Caco-2 (cell line): ENCODE data around the gene SLC16A1. TPM values are rescaled to one million over a fixed set of nuclear protein-coding genes. Genes with fewer than 3 reads are reported as not detected.

Source experiments
- Bru-seq: library from RNA; stranded (reverse); fragments of 400-500 nt; gene quantifications from one replicate; lab custom pipeline; 2021; lab: Mats Ljungman, UMichigan
- BruChase-seq, 2 experiments: library from RNA; stranded (reverse); fragments of 400-500 nt; gene quantifications; one replicate each; lab custom pipeline; 2021; lab: Mats Ljungman, UMichigan
- BruUV-seq: library from RNA; stranded (reverse); fragments of 400-500 nt; replicated peaks from 2 replicates; lab custom pipeline; 2021; lab: Mats Ljungman, UMichigan
- CTCF ChIA-PET: fragments of 300-600 bp; sonication (Branson Sonifier 250); formaldehyde crosslinking; loops from one replicate; lab custom pipeline; 2022; ENCODE audit warnings: antibody characterized with exemption; lab: Charles Lee
- POLR2A ChIA-PET: fragments of 300-600 bp; sonication (Branson Sonifier 250); formaldehyde crosslinking; loops from one replicate; lab custom pipeline; 2022; ENCODE audit warnings: antibody characterized with exemption; lab: Charles Lee
- DNase-seq, 2 experiments: peaks; one replicate each; pipeline versions ENCODE4 v3.0.0 to v3.0.0-alpha.2; 2020 to 2022
- H3K27me3 ChIP-seq: replicated peaks from 2 replicates; pipeline ENCODE4 v1.6.0; 2011; ENCODE audit warnings: low read length; ENCODE audit not compliant: control insufficient read depth, insufficient read depth
- H3K36me3 ChIP-seq: 2 replicates; pipeline ENCODE4 v1.5.1; 2011; ENCODE audit warnings: low read length; ENCODE audit not compliant: control insufficient read depth, insufficient read depth
- H3K4me1 ChIP-seq: fragments of 250-450 bp; sonication (Bioruptor Pico); 2 replicates; pipeline ENCODE4 v1.5.1; 2020; ENCODE audit warnings: mild to moderate bottlenecking
- H3K4me3 ChIP-seq: 2 replicates; pipeline ENCODE4 v1.5.1; 2011; ENCODE audit warnings: low read depth, mild to moderate bottlenecking, control low read depth, low read length
- H3K9me3 ChIP-seq: fragments of 250-450 bp; sonication (Bioruptor Pico); 2 replicates; pipeline ENCODE4 v1.5.1; 2020; ENCODE audit warnings: mild to moderate bottlenecking, moderate library complexity
- H3K27ac Mint-ChIP-seq: one replicate; pipeline ENCODE4 v1.8.0; 2022; ENCODE audit warnings: mixed read lengths; ENCODE audit not compliant: unreplicated experiment
- H3K27me3 Mint-ChIP-seq: one replicate; pipeline ENCODE4 v1.8.0; 2022; ENCODE audit warnings: mixed read lengths; ENCODE audit not compliant: insufficient read depth, unreplicated experiment
- H3K36me3 Mint-ChIP-seq: one replicate; pipeline ENCODE4 v1.8.0; 2022; ENCODE audit warnings: mild to moderate bottlenecking, mixed read lengths; ENCODE audit not compliant: insufficient read depth, unreplicated experiment
- H3K4me1 Mint-ChIP-seq: one replicate; pipeline ENCODE4 v1.8.0; 2022; ENCODE audit warnings: low read depth, mixed read lengths; ENCODE audit not compliant: unreplicated experiment
- H3K4me3 Mint-ChIP-seq: one replicate; pipeline ENCODE4 v1.8.0; 2022; ENCODE audit warnings: mild to moderate bottlenecking, moderate library complexity, mixed read lengths; ENCODE audit not compliant: unreplicated experiment
- H3K9me3 Mint-ChIP-seq: one replicate; pipeline ENCODE4 v1.8.0; 2022; ENCODE audit warnings: mixed read lengths; ENCODE audit not compliant: unreplicated experiment
- CTCF ChIP-seq, 2 experiments: fragments of 200-600 bp in 1 of 2; IDR thresholded peaks; 1 replicate in 1 of 2; 2 replicates in 1 of 2; pipeline versions ENCODE4 v1.5.1 to v1.8.0; 2011 to 2022; ENCODE audit warnings: antibody characterized with exemption in 1 of 2, control low read depth in 1 of 2, inconsistent platforms in 1 of 2, low read depth in 1 of 2, low read length in 1 of 2, mild to moderate bottlenecking in 1 of 2, moderate library complexity in 1 of 2; ENCODE audit not compliant: insufficient read depth in 1 of 2, severe bottlenecking in 1 of 2, unreplicated experiment in 1 of 2
- intact Hi-C: fragments of 100-400 bp; cut with micrococcal nuclease; formaldehyde crosslinking; loops from one replicate; pipeline ENCODE4 v1.10.0; 2022; ENCODE audit not compliant: unreplicated experiment
- long read RNA-seq: library from polyadenylated mRNA; stranded (forward); transcript quantifications from one replicate; pipeline ENCODE4 v2.0.0, GENCODE V29; 2022
- total RNA-seq: library from RNA; stranded (reverse); gene quantifications from 2 replicates; pipeline ENCODE4 v1.2.3, GENCODE V29; 2022

Gene SLC16A1
- 104 and 107 TPM in 2 replicates for total RNA-seq
- percentile 87 among the genes with signal in this experiment for Bru-seq, nascent RNA
- BruChase-seq, experiment 1, labeled RNA remaining after a 2-hour chase = percentile 93 among the genes with signal in this experiment
- percentile 97 among the genes with signal in this experiment for BruChase-seq, experiment 2, labeled RNA remaining after a 6-hour chase
- long read RNA-seq, transcript SLC16A1-201 (5 exons, 3,910 nt) = major isoform, 82 of 120 reads
- long read RNA-seq, partial matches to known transcripts = 20 of 120 reads
- long read RNA-seq, other reads (novel, unspliced or antisense) = 17 of 120 reads

- peak within 1 kb of the TSS; percentile 87 for H3K27ac Mint-ChIP-seq
- Histone ChIP-seq H3K36me3 (no peaks in the 10 kb centered on the region), H3K4me3 (peak within 1 kb of the TSS; percentile 69), H3K27me3 (no peaks in the 10 kb centered on the region), H3K4me1 (peaks cover 24% of the 10 kb centered on the region), H3K9me3 (no peaks in the 10 kb centered on the region)
- peak within 1 kb of the TSS; percentile 89 for H3K4me3 Mint-ChIP-seq
- peaks cover 20% of the 10 kb centered on the region for H3K4me1 Mint-ChIP-seq
- peak; percentile 90 to 92 for DNase-seq
- ChIA-PET POLR2A (interaction anchor here (0.6 to 1.3 kb wide), 16 partner anchors 18 to 257 kb away, joined by 3 to 12 read pairs (median 4); partner anchors contain the start of gene LRIG2), CTCF (interaction anchor here (0.6 to 1.3 kb wide), 5 partner anchors 85 to 239 kb away, joined by 3 to 17 read pairs (median 4); partner anchors contain the start of gene LRIG2)
- TF ChIP-seq CTCF (IDR thresholded peaks at IDR 0.05; ENCODE audit: insufficient read depth in 1 of 2, low read depth in 1 of 2, low read length in 1 of 2, severe bottlenecking in 1 of 2, unreplicated experiment in 1 of 2) = no peak
- no TSS peak for BruUV-seq
- H3K27me3 Mint-ChIP-seq = no peaks in the 10 kb centered on the region
- peaks cover 31% of the 10 kb centered on the region for H3K36me3 Mint-ChIP-seq
- intact Hi-C loops = loop anchor here (1.0 to 2.0 kb wide), 5 partner anchors 19 to 240 kb away; no protein-coding TSS in a partner anchor
- no peaks in the 10 kb centered on the region for H3K9me3 Mint-ChIP-seq
These were observed at the start of gene SLC16A1 for GRCh38 chr1:112955773-112956543. TSS of gene SLC16A1 (minus strand) at chr1:112956196. CDS start at chr1:112929308, 26,888 bp downstream.

GRCh38 chr1:113003751-113004690 is 48.0 kb upstream of the SLC16A1 start:
- Mint-ChIP-seq H3K36me3 (no peaks in the 10 kb centered on the region), H3K27ac (no peak overlapping the region), H3K9me3 (no peaks in the 10 kb centered on the region), H3K4me3 (no peak overlapping the region), H3K27me3 (no peaks in the 10 kb centered on the region), H3K4me1 (no peaks in the 10 kb centered on the region)
- BruUV-seq = no TSS peak
- intact Hi-C loops = no loop called here
- Histone ChIP-seq H3K4me3 (no peak overlapping the region), H3K27me3 (no peaks in the 10 kb centered on the region), H3K9me3 (no peaks in the 10 kb centered on the region), H3K36me3 (no peaks in the 10 kb centered on the region), H3K4me1 (peaks cover 11% of the 10 kb centered on the region; the same call in 1 of the 2 replicates)
- no peak for DNase-seq
- CTCF ChIA-PET = interaction anchor here (1.5 kb wide), 1 partner anchor 69 kb away, joined by 5 read pairs; the partner anchor contains the start of gene LRIG2
- POLR2A ChIA-PET = interaction anchor here (0.9 kb wide), 1 partner anchor 48 kb away, joined by 3 read pairs; the partner anchor contains the start of gene SLC16A1
- TF ChIP-seq CTCF (IDR thresholded peaks at IDR 0.05; ENCODE audit: insufficient read depth in 1 of 2, low read depth in 1 of 2, low read length in 1 of 2, severe bottlenecking in 1 of 2, unreplicated experiment in 1 of 2) = no peak
